ENCODE measurements around the gene BLMH.

BLMH gene

DNA sequence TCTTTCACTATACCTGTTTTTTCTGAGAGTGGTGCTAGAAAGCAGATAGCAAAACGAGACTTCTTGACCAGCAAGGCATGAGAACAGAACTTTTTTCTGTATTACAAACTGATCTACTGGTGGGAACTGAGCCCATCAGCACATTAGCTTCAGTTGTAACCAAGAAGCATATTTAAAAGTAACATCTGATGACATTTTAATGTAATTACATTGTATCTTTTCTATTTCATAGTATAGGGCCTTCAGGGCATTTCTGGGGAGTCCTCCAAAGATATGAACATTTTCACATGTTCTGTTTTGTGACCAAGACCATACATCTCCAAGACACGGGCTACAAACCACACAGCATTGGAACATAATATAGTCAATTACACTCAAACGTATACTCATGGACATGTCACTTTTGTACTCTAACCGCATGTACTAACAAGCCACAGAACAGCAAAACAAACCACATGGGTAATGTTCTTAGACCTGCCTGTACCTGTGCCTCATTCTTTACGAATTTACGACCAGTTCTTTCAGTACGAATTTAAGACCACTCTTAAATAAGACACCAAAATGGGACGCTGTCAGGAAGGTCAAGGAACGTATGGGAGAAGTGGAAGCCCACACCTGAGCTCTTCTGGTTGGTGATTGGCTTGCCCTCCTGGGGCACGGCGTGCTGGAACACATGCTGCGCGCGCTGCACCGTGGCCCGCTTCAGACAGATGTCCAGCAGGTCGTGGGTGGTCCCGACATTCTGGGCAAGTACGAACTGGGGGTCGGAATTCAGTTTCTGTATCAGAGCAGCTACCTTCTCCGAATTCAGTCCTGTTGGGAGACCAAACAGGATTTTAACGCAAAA is 825 bp downstream of the BLMH start:
- Histone ChIP-seq H3K4me1 (ENCODE audit: insufficient read depth, insufficient read length) (no peaks in the 10 kb centered on the region), H3K27me3 (ENCODE audit: insufficient read depth, insufficient read length) (no peaks in the 10 kb centered on the region), H3K9me3 (ENCODE audit: insufficient read depth, low read length) (no peaks in the 10 kb centered on the region), H3K36me3 (ENCODE audit: insufficient read depth, insufficient read length, low read length) (peaks cover 42% of the 10 kb centered on the region), H3K9ac (ENCODE audit: insufficient read length, low read depth) (peak overlapping the region; percentile 92), H3K4me3 (ENCODE audit: insufficient read length, low read depth) (peak overlapping the region; percentile 78)
- TF ChIP-seq SUZ12 (IDR thresholded peaks at IDR 0.05; ENCODE audit: extremely low read depth, insufficient read depth, insufficient read length) (no peak), YY1 (IDR thresholded peaks at IDR 0.05; ENCODE audit: insufficient read depth, insufficient read length) (no peak), ZNF274 (IDR thresholded peaks at IDR 0.05; ENCODE audit: low read depth, low read length) (no peak)
- DNase-seq (ENCODE audit: low read depth, low spot score), result peak; percentile 3

DNA sequence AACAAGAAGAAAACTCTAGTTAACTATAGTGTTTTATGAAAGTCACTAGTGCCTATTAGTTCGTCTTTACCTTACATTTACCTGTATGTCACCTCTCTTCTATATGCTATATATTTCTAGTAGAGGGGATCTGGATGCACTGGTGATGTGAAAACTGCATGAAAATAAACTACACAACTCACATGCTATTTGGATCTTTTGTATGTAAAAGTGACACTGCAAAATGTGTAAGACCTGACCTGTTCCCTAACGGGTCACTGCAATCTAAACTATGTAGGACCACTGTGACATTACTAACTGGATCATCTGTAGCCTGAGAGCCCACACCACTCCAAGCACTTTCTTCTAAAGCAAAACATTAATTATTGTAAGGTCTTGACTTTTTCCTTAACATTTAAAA is 1.7 kb downstream of the BLMH start:
- DNase-seq (ENCODE audit: low read depth, low spot score), result no peak
- H3K36me3 ChIP-seq (ENCODE audit: insufficient read depth, insufficient read length, low read length), result peaks cover 51% of the 10 kb centered on the region
- no peaks in the 10 kb centered on the region for H3K27me3 ChIP-seq (ENCODE audit: insufficient read depth, insufficient read length)
- H3K4me3 ChIP-seq (ENCODE audit: insufficient read length, low read depth), result no peak overlapping the region
- H3K4me1 ChIP-seq (ENCODE audit: insufficient read depth, insufficient read length), result no peaks in the 10 kb centered on the region
- peak overlapping the region; percentile 50 for H3K9ac ChIP-seq (ENCODE audit: insufficient read length, low read depth)
- no peaks in the 10 kb centered on the region for H3K9me3 ChIP-seq (ENCODE audit: insufficient read depth, low read length)
- TF ChIP-seq YY1 (IDR thresholded peaks at IDR 0.05; ENCODE audit: insufficient read depth, insufficient read length) (no peak), ZNF274 (IDR thresholded peaks at IDR 0.05; ENCODE audit: low read depth, low read length) (no peak), SUZ12 (IDR thresholded peaks at IDR 0.05; ENCODE audit: extremely low read depth, insufficient read depth, insufficient read length) (no peak)

- DNase-seq (ENCODE audit: low read depth, low spot score), result no peak
- no peak for TF ChIP-seq SUZ12 (IDR thresholded peaks at IDR 0.05; ENCODE audit: extremely low read depth, insufficient read depth, insufficient read length)
- TF ChIP-seq ZNF274 (IDR thresholded peaks at IDR 0.05; ENCODE audit: low read depth, low read length), result no peak
- TF ChIP-seq YY1 (IDR thresholded peaks at IDR 0.05; ENCODE audit: insufficient read depth, insufficient read length), result no peak
- Histone ChIP-seq H3K9ac (ENCODE audit: insufficient read length, low read depth) (no peak overlapping the region), H3K4me1 (ENCODE audit: insufficient read depth, insufficient read length) (no peaks in the 10 kb centered on the region), H3K27me3 (ENCODE audit: insufficient read depth, insufficient read length) (no peaks in the 10 kb centered on the region), H3K4me3 (ENCODE audit: insufficient read length, low read depth) (no peak overlapping the region), H3K36me3 (ENCODE audit: insufficient read depth, insufficient read length, low read length) (peaks cover 75% of the 10 kb centered on the region), H3K9me3 (ENCODE audit: insufficient read depth, low read length) (no peaks in the 10 kb centered on the region)
These were observed 12.6 kb downstream of the BLMH start for GRCh38 chr17:30279156-30279555.

GRCh38 chr17:30278032-30278431 is 13.7 kb downstream of the BLMH start:
- Histone ChIP-seq H3K36me3 (ENCODE audit: insufficient read depth, insufficient read length, low read length) (peaks cover 77% of the 10 kb centered on the region), H3K4me3 (ENCODE audit: insufficient read length, low read depth) (no peak overlapping the region), H3K27me3 (ENCODE audit: insufficient read depth, insufficient read length) (no peaks in the 10 kb centered on the region), H3K9ac (ENCODE audit: insufficient read length, low read depth) (no peak overlapping the region), H3K9me3 (ENCODE audit: insufficient read depth, low read length) (no peaks in the 10 kb centered on the region), H3K4me1 (ENCODE audit: insufficient read depth, insufficient read length) (no peaks in the 10 kb centered on the region)
- TF ChIP-seq SUZ12 (IDR thresholded peaks at IDR 0.05; ENCODE audit: extremely low read depth, insufficient read depth, insufficient read length), result no peak
- no peak for TF ChIP-seq YY1 (IDR thresholded peaks at IDR 0.05; ENCODE audit: insufficient read depth, insufficient read length)
- TF ChIP-seq ZNF274 (IDR thresholded peaks at IDR 0.05; ENCODE audit: low read depth, low read length), result no peak
- no peak for DNase-seq (ENCODE audit: low read depth, low spot score)

- Histone ChIP-seq H3K9me3 (ENCODE audit: insufficient read depth, low read length) (no peaks in the 10 kb centered on the region), H3K4me1 (ENCODE audit: insufficient read depth, insufficient read length) (no peaks in the 10 kb centered on the region), H3K36me3 (ENCODE audit: insufficient read depth, insufficient read length, low read length) (peaks cover 73% of the 10 kb centered on the region), H3K4me3 (ENCODE audit: insufficient read length, low read depth) (no peak overlapping the region), H3K9ac (ENCODE audit: insufficient read length, low read depth) (no peak overlapping the region), H3K27me3 (ENCODE audit: insufficient read depth, insufficient read length) (no peaks in the 10 kb centered on the region)
- TF ChIP-seq ZNF274 (IDR thresholded peaks at IDR 0.05; ENCODE audit: low read depth, low read length) (no peak), SUZ12 (IDR thresholded peaks at IDR 0.05; ENCODE audit: extremely low read depth, insufficient read depth, insufficient read length) (no peak), YY1 (IDR thresholded peaks at IDR 0.05; ENCODE audit: insufficient read depth, insufficient read length) (no peak)
- DNase-seq (ENCODE audit: low read depth, low spot score), result no peak
These were observed 15.8 kb downstream of the BLMH start for GRCh38 chr17:30275911-30276310.

- Histone ChIP-seq H3K9me3 (ENCODE audit: insufficient read depth, low read length) (no peaks in the 10 kb centered on the region), H3K9ac (ENCODE audit: insufficient read length, low read depth) (no peak overlapping the region), H3K27me3 (ENCODE audit: insufficient read depth, insufficient read length) (no peaks in the 10 kb centered on the region), H3K4me3 (ENCODE audit: insufficient read length, low read depth) (no peak overlapping the region), H3K4me1 (ENCODE audit: insufficient read depth, insufficient read length) (no peaks in the 10 kb centered on the region), H3K36me3 (ENCODE audit: insufficient read depth, insufficient read length, low read length) (peaks cover 76% of the 10 kb centered on the region)
- TF ChIP-seq SUZ12 (IDR thresholded peaks at IDR 0.05; ENCODE audit: extremely low read depth, insufficient read depth, insufficient read length), result no peak
- no peak for TF ChIP-seq YY1 (IDR thresholded peaks at IDR 0.05; ENCODE audit: insufficient read depth, insufficient read length)
- TF ChIP-seq ZNF274 (IDR thresholded peaks at IDR 0.05; ENCODE audit: low read depth, low read length), result no peak
- DNase-seq (ENCODE audit: low read depth, low spot score), result no peak
These were observed 16.9 kb downstream of the BLMH start for GRCh38 chr17:30274887-30275286.

- TF ChIP-seq YY1 (IDR thresholded peaks at IDR 0.05; ENCODE audit: insufficient read depth, insufficient read length) (no peak), ZNF274 (IDR thresholded peaks at IDR 0.05; ENCODE audit: low read depth, low read length) (no peak), SUZ12 (IDR thresholded peaks at IDR 0.05; ENCODE audit: extremely low read depth, insufficient read depth, insufficient read length) (no peak)
- Histone ChIP-seq H3K27me3 (ENCODE audit: insufficient read depth, insufficient read length) (no peaks in the 10 kb centered on the region), H3K36me3 (ENCODE audit: insufficient read depth, insufficient read length, low read length) (peaks cover 66% of the 10 kb centered on the region), H3K9me3 (ENCODE audit: insufficient read depth, low read length) (no peaks in the 10 kb centered on the region), H3K4me1 (ENCODE audit: insufficient read depth, insufficient read length) (no peaks in the 10 kb centered on the region), H3K9ac (ENCODE audit: insufficient read length, low read depth) (no peak overlapping the region), H3K4me3 (ENCODE audit: insufficient read length, low read depth) (no peak overlapping the region)
- DNase-seq (ENCODE audit: low read depth, low spot score), result no peak
These were observed 18.4 kb downstream of the BLMH start for GRCh38 chr17:30273373-30273772.

Measured in NT2/D1 (cell line).